HG03097 (cell line): Measurements from ENCODE around the gene PAX8.

Source experiments
- ATAC-seq: cut with Tn5 transposase; IDR thresholded peaks from one replicate; pipeline ENCODE4 v1.9.1; 2021; ENCODE audit not compliant: unreplicated experiment, low FRiP score

The PAX8 gene

DNA sequence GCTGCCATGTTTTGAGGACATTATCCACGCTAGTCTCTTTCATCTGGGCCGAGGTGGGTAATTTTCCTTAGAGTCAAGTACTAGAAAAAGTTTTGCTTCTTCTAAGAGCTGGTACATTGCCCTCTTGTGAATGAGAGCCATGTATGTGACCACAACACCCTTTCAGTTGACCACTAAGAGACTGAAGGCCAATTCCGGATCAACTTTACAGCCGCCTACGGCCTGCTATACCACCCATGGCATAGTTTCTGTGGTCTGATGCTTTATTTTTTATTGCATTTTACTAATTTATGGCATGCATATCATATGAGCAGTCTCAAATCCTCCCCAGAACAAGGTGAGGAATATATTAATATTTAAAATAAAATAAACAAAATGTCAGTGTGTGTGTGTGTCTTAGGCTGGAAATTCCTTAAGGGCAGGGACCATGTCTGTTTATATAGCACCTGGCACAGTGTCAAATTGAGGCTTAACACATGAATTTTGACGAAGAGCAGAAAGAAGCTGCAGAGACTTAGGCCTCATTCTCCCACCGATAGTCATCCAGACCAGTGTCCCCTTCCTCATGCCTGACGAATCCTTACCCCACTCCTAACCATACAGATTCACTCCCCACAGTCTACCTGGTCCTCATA lies 69.6 kb downstream of the PAX8 start:
- ATAC-seq: no peak

DNA sequence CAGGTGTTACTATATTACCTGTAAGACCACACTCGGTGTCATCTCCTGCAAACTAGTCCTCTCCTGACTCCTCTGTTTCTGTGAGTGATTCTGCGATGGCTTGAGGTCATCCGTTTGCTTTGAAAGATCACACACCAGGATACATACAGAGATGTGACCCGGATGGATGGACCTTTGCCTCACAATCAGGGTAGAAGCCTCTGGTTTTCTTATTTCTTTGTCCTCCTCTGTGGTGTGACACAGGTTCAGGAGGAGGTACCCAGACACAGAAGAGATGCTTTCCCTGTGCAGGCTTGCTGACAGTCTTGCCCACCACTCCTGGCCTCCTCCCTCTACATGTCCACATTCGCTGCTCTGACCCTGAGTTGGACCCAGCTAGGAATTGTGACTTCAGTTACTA lies 70.3 kb downstream of the PAX8 start:
- ATAC-seq: no peak

DNA sequence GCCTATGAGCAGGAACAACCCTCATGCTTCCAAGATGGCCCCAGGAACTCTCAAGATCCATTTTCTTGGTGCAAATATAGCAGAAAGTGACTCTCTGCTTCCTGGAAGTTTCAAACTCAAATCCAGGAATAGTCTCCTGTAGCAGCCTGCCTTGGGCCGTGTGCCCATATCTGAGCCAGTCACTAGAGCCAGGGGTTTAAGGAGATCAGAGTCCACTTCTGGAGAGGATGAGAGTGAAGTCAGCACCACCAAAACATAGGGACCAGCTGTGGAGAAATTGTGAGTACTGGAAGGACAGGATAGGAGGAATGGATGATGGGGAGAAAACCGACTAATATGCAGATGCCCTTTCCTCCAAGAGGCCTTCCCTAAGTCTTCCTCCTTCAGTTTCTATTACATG lies 71.7 kb downstream of the PAX8 start:
- no peak for ATAC-seq

DNA sequence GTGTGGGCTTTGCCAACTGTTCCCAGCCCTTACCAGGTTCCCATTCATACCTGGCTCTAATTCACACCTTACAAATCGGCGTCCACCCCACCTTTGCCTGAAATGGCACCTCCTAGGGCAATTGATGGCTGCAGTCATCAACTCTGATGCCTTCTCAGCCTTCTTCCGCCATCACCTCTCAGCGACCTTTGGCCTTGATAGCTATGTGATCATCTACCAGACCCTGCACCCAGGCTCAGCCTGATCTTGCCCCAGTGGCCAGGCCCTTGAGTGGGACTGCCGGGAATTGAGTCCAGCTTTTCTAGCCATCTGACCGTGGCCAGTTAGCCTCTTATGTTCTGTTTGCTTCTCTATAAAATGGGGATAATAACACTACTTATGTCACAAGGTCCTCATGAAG lies 72.5 kb downstream of the PAX8 start:
- ATAC-seq: no peak

DNA sequence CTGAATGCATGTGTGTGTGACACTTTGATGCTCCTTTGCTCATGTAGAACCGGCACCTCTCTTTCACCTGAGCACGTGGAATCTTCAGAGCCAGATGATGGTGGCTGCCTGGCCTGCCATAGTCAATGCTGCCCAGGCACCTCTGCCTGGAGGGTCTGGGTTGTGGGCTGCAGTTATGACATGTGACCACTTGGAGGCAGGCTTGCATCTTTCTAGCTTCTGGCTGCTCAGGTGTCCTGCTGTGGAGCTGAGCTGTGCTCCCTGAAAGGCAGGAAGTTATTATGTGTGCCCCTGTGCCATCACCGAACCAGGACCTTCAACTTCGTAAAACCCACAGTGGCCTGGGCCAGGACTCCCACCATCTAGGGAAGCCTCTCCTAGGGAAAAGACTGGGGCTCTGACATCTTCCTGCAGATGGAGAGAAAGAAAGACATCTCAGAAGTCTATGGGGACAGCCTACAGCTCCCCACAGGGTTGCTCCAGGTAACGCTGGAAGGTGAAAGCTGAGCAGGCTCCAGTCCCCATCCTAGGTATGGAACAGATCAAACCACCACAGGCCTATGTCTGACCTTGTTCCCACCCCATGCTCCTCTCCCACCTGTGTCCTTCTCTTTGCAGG lies 74.7 kb downstream of the PAX8 start:
- no peak for ATAC-seq

DNA sequence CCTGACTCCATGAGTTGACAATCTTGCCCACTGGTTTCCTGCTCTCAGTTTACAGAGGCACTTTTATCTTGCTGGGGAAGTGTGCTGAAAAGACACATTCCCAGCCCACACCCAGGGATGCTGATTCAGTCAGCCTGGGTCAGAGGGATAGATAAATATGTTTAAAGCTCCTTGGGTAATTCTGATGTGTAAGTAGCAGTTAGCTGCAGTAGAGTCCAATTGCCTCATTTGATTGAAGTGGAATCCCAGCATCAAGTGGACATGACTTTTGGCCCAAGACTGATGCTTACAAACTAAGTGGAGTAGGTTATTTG lies 75.5 kb downstream of the PAX8 start:
- ATAC-seq: no peak

DNA sequence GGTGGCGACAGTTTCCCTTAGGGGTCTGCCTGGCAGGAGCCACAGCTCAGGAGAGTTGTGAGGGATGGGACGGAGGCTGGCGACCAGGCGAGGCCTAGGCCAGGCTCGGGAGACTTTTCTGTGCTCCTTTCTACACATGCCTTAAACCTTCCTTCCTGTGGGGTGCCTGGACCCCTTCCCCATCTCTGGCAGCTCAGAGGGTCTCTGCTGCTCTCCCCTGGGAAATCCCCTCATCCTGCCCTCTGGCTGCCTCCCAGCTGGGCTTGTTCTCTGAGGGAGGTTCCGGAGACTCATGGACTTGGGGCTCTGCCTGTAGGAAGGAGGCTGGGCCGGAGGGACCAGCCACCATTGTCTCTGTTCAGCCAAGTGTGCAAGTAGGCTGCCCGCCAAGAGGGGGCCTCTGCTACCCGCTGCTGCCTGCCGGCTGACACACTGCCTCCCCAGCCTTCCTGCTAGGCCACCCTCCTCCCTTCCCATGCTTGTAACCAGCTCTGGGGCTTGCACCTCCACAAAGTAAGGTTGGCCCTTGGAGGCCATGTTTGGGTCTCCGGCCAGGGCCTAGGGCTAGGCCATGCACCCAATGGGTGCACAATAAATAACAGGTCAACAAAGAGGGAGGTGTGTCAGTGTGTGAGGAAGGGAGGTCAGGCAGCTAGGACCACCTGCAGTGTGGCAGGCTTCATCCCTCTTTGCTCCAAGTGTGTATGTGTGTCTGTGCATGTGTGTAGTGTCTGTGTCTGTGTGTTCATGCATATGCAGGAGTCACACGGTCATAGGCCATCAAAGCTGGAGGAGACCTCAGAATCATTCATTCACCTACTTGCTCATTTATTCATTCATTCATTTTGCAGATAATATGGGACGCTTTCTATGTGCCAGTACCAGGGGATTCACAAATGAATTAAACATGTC lies 76.2 kb downstream of the PAX8 start:
- ATAC-seq: no peak

DNA sequence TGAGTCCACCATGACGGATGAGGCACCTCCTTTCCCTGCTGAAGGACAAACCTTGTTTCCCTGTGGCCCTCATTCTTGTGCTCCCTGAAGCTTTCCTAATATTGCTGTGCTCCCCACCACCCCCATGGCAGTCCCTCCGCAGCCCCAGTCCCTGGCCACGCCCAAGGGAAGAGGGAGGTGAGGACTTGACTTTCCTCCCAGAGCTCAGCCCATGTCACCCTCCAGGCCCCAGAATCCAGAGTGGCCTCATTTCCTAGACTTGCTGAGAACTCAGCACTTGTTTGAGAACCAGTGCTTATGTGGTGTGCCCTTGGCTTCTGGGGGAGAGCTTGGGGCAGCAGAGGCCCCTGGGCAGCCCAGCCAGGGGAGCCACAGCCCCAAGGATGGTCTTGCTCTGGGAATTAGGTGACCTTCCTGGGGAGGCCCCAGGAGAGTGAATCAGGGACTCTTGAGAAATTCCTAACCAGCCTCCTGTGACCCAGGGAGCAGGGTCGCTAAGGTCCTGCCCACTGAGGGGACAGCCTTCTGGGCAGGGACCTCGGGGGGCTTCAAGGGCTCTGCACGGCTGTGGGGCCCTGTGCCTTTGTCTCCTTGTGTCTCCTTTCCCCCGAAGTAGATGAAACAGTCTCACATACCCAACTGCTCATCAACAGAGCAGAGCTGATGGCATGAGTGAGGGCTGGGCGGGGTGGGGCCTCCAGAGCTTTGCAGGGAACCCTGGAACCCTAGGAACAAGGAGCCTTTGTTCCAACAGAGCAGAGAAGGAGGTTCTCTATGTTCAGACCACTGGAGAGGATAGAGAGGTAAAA lies 77.0 kb downstream of the PAX8 start:
- ATAC-seq: no peak

DNA sequence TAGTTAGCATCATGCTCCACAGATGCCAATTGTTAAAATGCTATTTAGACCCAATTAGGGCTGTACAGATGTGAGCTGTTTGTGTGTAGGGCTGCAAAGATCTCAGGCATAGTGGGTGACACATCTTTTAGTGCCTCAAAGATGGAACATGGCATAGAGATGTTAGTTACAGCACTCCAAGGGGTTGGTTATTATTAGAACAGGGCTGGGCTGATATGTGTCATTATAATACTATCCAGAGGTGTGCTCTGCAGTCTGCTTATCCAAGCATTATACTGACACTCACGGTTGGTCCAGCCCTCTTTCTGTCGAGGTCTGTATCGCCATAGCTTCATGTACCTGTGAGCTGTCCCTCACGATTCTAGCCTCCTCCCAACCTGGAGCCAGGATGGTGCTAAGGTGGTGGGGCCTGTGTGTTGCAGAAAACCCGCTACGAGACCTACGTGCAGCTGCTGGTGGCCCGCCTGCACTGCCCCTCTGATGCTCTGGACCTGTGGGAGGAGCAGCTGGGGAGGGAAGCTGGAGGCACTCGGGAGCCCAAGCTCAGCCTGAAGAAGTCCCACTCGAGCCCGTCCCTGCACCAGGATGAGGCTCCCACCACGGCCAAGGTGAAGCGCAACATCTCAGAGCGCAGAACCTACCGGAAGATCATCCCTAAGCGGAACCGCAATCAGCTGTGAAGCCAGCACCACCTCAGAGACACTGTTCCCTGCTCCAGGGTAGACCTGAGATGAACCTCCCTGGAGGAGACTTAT lies 77.8 kb downstream of the PAX8 start:
- no peak for ATAC-seq

DNA sequence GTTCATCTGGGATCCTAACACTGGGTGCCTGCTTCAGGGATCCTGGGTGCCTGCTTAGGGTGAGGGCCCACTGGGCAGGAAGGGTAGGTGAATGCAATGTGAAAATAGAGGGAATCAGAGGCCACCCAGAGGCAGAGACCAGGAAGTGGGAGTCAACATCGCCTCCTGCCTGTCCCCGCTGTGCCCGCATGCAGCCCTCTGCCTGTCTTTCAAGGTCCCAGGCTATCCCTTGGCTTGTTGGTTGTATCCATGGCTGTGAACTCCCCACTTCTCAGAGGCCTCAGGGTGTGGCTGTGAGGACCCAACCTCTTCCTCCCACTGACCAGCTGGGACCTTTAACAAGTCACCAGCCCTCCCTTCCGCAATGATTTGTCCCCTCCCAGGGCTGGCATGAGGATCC lies 78.5 kb downstream of the PAX8 start:
- ATAC-seq: no peak

DNA sequence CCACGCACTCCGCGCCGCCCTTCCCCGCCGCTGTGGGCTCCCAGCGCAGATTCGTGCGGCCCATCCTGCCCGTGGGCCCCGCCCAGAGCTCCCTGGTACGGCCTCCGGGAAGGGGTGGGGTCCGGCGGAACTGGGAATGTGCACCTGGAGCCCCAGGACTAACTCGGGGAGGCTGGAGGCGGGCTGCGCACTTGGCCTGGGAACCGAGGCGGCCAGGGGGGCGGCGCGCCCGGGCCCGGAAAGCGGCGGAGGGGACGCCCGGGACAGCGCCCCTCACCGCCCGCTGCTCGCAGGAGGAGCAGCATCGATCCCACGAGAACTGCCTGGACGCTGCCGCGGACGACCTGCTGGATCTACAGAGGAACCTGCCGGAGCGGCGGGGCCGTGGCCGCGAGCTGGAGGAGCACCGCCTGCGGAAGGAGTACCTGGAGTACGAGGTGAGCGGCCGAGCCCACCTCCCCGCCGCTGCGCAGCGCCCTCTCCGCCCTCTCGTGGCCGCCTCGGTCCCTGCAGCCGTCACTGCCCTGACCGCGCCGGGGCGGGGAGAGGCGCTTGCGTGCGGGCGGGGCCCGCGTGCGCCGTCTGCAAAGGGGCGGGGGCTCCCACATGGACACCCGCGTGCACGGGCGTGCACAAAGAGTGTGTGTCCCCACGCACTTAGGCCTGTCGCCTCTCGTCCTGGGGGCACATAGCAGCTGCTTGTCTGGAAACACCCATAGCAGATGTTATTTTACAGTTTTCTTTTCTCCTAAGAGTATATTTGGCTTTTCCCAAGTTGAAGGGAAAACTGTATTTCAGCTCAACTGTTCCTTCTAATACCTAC lies 79.7 kb downstream of the PAX8 start:
- ATAC-seq: peak; percentile 67

DNA sequence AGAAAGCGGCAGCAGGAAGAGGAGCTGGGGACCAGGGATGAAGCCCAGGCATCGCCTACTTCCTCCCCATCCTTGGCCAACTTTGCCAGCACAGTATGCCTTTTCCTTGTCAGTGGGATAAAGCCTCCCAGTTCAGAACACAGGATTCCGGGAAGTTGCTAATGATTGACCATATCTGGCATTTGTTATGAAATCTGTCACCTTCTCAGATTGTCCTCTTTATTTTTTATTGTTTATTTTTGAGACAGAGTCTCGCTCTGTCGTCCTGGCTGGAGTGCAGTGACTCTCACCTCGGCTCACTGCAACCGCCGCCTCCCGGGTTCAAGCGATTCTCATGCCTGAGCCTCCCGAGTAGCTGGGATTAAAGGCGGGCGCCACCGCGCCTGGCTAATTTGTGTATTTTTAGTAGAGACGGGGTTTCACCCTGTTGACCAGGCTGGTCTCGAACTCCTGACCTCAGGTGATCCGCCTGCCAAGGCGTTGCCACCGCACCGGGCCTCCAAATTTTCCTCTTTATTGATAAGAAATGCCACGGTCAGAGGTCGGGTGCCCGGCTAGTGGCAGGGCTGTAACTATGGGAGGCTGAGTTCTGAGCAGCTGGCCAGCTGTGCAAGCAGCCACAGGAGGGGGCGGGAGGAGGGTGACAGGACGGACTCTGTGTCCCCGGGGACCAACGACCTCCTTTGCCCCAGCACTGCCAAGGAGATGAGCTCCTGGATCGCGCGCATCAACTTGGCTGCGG lies 80.5 kb downstream of the PAX8 start:
- no peak for ATAC-seq

DNA sequence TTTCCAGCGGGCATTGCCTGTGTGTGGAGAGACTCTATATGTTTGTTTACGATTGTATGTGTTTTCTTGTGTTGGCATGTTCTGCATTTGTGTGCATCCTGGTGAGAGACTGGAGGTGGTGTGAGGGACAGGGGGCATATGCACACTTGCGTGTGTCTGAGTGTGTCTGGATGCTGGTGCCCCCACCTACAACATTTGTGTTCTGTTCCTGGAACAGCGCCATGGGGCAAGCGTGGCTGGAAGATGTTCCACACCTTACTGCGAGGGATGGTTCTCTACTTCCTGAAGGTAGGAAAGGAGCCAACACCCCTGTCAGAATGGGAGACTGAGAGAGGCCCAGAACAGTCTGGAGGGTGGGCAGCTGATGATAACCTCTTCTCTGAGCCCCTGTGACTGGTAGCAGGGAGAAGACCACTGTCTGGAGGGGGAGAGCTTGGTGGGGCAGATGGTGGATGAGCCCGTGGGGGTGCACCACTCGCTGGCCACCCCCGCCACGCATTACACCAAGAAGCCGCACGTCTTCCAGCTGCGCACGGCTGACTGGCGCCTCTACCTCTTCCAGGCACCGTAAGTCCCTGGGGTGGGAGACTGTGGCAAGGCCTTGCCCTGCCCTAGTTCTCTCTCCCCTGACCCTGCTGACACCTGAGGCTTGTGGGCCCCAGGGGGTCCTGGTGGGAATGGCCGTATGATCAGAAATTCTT lies 81.2 kb downstream of the PAX8 start:
- no peak for ATAC-seq

DNA sequence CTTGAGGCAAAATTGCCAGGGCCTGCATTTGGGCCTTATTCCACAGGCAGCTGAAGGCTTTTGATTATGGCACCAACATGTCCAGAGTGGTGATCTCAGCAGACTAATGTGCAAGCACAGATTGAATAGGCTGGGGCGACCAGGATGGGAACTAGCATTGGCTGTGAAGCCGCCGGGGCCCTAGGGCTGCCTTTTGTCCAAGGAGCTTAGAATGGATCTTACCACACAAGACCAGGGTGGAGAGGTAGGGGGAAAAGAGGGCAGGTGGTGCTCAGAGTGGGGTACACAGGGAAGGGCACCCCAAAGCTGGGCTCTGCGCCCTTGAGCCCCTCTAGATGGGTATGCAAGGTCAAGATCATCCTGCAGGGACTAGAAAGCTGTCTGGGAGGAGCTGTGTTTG lies 81.9 kb downstream of the PAX8 start:
- no peak for ATAC-seq

DNA sequence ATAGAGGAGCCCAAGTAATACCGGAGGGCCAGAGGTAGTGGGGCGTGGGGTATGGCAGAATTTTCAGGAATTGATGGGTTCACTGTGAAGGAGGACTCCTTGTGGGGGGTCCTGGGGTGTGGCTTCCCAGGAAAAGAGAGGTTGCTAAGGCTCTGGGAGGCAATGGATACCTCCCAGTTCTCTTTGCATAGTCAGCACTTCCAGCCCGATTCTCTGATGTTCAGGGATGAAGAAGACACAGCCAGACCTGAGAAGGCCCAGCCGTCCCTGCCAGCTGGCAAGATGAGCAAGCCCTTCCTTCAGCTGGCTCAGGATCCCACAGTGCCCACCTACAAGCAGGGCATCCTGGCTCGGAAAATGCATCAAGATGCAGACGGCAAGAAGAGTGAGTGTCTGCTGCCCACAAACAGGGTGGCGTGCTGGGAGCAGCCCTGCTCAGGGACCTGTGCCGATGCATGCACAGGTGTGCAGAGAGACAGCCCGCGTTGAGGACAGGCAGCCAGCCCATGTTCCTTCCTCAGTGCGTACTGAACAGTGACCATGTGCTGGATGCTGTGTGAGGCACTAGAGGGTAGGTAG lies 82.7 kb downstream of the PAX8 start:
- no peak for ATAC-seq

DNA sequence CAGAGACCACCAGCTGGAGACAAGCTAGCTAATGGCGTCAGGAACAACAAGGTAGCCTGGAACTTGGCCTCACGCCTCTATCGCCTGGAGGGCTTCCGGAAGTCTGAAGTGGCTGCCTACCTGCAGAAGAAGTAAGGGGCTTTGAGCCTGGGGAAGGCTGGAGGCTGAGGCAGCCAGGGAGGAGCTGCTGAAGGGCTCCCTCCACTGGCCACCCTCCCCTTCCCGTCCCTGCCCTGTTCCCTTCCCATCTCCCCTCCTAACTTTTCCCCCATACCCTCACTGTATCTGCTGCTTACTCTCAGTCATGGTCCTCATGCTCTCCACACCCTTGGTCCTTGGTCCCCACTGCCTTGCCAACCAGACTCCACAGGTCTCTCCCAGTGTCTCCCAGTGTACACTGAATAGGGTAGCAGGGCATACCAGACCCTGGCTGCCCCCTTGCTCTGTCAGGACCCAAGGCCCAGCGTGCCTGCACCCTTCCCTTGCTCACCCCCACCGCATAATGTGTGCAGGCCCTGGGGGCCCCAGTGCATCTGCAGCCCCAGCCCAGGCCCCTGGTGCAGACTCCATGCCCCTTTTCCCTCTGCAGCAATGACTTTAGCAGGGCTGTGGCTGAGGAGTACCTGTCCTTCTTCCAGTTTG lies 86.1 kb downstream of the PAX8 start:
- ATAC-seq: no peak

DNA sequence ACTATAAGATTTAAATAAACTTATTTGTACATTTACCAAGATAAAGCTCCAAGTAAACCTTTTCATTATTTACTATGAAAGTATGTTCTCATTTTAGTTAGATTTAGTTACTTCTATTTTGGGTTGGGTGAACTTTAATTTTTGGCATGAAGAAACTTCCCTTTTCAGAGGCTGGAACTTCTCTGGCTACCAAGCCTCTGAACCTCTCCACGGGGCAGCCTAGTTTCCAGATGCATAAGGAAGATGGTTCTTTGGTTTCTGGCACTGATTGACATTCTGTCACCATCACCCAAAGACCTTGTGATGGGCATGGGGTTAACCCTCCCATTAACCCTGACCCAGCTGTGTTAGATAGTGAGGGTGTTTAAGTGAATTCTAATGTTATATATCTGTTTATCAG lies 87.8 kb downstream of the PAX8 start:
- ATAC-seq: no peak
